SU-DHL-6 (cell line): ENCODE measurements around the gene PHAF1.

ENCODE experiments used
- H2AFZ ChIP-seq: fragments of 200-600 bp; sonication (generic); 2 replicates; pipeline ENCODE4 v1.6.1; 2014; ENCODE audit warnings: low read depth, mild to moderate bottlenecking, moderate library complexity, mixed read lengths, antibody characterized with exemption, low read length; ENCODE audit not compliant: severe bottlenecking
- H3F3A ChIP-seq: fragments of 200-600 bp; shearing (Covaris generic); 2 replicates; pipeline ENCODE4 v1.6.0; 2016; ENCODE audit warnings: antibody characterized with exemption, mild to moderate bottlenecking; ENCODE audit not compliant: insufficient read depth
- H3K27ac ChIP-seq: fragments of 200-600 bp; sonication (generic); 2 replicates; pipeline ENCODE4 v1.5.1; 2016; ENCODE audit warnings: low read depth, mild to moderate bottlenecking, low read length, moderate library complexity, mixed read lengths
- H3K27me3 ChIP-seq: fragments of 200-600 bp; sonication (generic), shearing (Covaris generic); 2 replicates; pipeline ENCODE4 v1.6.0; 2014; ENCODE audit warnings: mild to moderate bottlenecking, low read length
- H3K36me3 ChIP-seq: fragments of 200-600 bp; sonication (generic); 2 replicates; pipeline ENCODE4 v1.6.1; 2014; ENCODE audit warnings: mild to moderate bottlenecking, low read length, mixed read lengths
- H3K4me2 ChIP-seq: fragments of 300-600, 200-600 bp; shearing (Covaris generic), sonication (generic); 2 replicates; pipeline ENCODE4 v1.6.0; 2014; ENCODE audit warnings: low read length, low read depth, mild to moderate bottlenecking; ENCODE audit not compliant: poor library complexity, severe bottlenecking
- H3K4me3 ChIP-seq: fragments of 200-600 bp; sonication (generic); 2 replicates; pipeline ENCODE4 v1.5.1; 2014; ENCODE audit warnings: antibody characterized with exemption, low read length, mild to moderate bottlenecking, mixed read lengths; ENCODE audit not compliant: insufficient read depth, poor library complexity, severe bottlenecking
- H3K79me2 ChIP-seq: fragments of 200-600 bp; sonication (generic); 2 replicates; pipeline ENCODE4 v1.6.1; 2014; ENCODE audit warnings: mild to moderate bottlenecking, low read length, moderate library complexity; ENCODE audit not compliant: insufficient read depth
- H3K9ac ChIP-seq: fragments of 200-600 bp; sonication (generic); 2 replicates; pipeline ENCODE4 v1.7.0; 2014; ENCODE audit warnings: mild to moderate bottlenecking, low read length
- H3K9me2 ChIP-seq: fragments of 200-600 bp; sonication (generic); replicated peaks from 2 replicates; pipeline ENCODE4 v1.6.1; 2014; ENCODE audit warnings: low read length; ENCODE audit not compliant: insufficient read depth
- H3K9me3 ChIP-seq: fragments of 200-600 bp; sonication (generic); 2 replicates; pipeline ENCODE4 v1.6.1; 2014; ENCODE audit warnings: low read length, mixed read lengths; ENCODE audit not compliant: insufficient read depth
- H4K20me1 ChIP-seq: fragments of 200-600 bp; sonication (generic); 2 replicates; pipeline ENCODE4 v1.6.1; 2014; ENCODE audit warnings: low read depth, mild to moderate bottlenecking, antibody characterized with exemption, low read length, moderate library complexity, mixed read lengths
- EZH2phosphoT487 ChIP-seq: fragments of 200-600 bp; sonication (generic), shearing (Covaris generic); conservative IDR thresholded peaks from 2 replicates; pipeline ENCODE4 v1.6.1; 2018; ENCODE audit warnings: mild to moderate bottlenecking, antibody characterized with exemption, low read length, moderate library complexity, mixed read lengths
- TF ChIP-seq, protein P1 (sequence below): fragments of 200-600 bp; sonication (generic); IDR thresholded peaks from one replicate; pipeline ENCODE4 v1.5.1; 2017; ENCODE audit warnings: antibody characterized with exemption, mild to moderate bottlenecking, low read length, moderate library complexity; ENCODE audit not compliant: insufficient read depth, poor library complexity, severe bottlenecking

PHAF1 gene

DNA sequence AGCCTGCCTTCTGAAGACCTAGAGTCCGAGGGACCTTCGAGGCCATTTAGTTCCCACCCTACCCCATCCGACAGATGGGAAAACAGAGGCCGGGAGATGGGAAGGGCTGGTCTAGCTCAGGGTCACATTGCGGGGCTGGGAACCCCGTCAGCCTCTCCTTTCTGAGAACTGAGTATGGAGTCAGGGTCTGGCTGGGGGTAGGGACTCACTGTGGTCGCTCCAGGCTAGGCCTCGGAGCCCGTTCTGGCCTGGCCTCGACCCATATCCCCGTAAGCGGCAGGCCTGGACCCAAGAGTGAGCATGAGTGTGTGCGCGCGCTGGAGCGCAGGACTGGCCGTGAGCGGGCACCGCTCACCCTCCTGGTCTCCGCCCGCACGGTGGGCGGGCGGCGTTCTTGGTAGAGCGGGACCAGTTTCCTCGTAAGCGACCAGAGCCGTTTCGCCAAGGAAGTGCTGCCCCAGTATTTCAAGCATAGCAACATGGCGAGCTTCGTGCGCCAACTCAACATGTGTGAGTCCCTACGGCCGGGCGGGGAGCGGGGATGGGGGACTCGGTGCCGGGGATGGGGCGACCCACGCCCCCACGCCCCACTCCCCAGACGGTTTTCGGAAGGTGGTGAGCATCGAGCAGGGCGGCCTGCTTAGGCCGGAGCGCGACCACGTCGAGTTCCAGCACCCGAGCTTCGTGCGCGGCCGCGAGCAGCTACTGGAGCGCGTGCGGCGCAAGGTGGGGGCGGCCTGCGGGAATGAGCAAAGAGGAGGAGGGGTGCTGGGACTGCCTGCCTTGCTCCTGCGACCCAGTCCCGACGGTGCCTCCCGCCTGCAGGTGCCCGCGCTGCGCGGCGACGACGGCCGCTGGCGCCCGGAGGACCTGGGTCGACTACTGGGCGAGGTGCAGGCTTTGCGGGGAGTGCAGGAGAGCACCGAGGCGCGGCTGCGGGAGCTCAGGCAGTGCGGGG lies 55.7 kb downstream of the PHAF1 start:
- Histone ChIP-seq H3K27me3 (no peaks in the 10 kb centered on the region), H3K79me2 (no peaks in the 10 kb centered on the region), H3K36me3 (no peaks in the 10 kb centered on the region), H3K9ac (no peak overlapping the region), H3K9me3 (no peaks in the 10 kb centered on the region), H3K9me2 (no peaks in the 10 kb centered on the region), H3K27ac (no peak overlapping the region), H2AFZ (no peak overlapping the region), H3K4me3 (no peak overlapping the region), H3K4me2 (no peak overlapping the region), H3F3A (no peaks in the 10 kb centered on the region; the same call in 1 of the 2 replicates), H4K20me1 (no peaks in the 10 kb centered on the region)
- TF ChIP-seq EZH2phosphoT487: no peak
- TF ChIP-seq, protein P1, sequence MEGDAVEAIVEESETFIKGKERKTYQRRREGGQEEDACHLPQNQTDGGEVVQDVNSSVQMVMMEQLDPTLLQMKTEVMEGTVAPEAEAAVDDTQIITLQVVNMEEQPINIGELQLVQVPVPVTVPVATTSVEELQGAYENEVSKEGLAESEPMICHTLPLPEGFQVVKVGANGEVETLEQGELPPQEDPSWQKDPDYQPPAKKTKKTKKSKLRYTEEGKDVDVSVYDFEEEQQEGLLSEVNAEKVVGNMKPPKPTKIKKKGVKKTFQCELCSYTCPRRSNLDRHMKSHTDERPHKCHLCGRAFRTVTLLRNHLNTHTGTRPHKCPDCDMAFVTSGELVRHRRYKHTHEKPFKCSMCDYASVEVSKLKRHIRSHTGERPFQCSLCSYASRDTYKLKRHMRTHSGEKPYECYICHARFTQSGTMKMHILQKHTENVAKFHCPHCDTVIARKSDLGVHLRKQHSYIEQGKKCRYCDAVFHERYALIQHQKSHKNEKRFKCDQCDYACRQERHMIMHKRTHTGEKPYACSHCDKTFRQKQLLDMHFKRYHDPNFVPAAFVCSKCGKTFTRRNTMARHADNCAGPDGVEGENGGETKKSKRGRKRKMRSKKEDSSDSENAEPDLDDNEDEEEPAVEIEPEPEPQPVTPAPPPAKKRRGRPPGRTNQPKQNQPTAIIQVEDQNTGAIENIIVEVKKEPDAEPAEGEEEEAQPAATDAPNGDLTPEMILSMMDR: no peak

DNA sequence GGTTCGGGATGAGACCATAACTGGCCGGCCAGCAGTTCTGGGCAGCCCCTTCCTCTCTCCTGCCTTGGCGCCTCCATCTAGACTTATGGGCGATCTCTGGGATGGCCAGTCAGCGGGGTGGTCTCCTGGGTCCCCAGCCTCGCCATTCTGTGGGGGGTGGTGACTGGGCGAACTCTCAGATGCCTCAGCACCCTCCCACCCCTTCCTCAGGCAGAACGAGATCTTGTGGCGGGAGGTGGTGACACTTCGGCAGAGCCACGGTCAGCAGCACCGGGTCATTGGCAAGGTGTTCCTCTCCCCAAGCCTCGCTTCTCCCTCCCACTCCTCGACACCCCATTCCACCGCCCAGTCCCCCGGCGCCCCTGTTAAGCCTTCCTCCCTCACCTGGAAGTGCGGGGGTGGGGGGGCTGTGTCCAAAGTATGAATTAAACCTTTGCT lies 56.4 kb downstream of the PHAF1 start:
- no peaks in the 10 kb centered on the region for H3F3A ChIP-seq
- H3K9me3 ChIP-seq: no peaks in the 10 kb centered on the region
- H3K9ac ChIP-seq: no peak overlapping the region
- no peaks in the 10 kb centered on the region for H3K27me3 ChIP-seq
- no peak for TF ChIP-seq EZH2phosphoT487
- TF ChIP-seq, protein P1: no peak
- no peaks in the 10 kb centered on the region for H3K9me2 ChIP-seq
- H3K4me3 ChIP-seq: no peak overlapping the region
- H4K20me1 ChIP-seq: no peaks in the 10 kb centered on the region
- H3K27ac ChIP-seq: no peak overlapping the region
- no peaks in the 10 kb centered on the region for H3K36me3 ChIP-seq
- H3K4me2 ChIP-seq: no peak overlapping the region
- no peaks in the 10 kb centered on the region for H3K79me2 ChIP-seq
- H2AFZ ChIP-seq: no peak overlapping the region

DNA sequence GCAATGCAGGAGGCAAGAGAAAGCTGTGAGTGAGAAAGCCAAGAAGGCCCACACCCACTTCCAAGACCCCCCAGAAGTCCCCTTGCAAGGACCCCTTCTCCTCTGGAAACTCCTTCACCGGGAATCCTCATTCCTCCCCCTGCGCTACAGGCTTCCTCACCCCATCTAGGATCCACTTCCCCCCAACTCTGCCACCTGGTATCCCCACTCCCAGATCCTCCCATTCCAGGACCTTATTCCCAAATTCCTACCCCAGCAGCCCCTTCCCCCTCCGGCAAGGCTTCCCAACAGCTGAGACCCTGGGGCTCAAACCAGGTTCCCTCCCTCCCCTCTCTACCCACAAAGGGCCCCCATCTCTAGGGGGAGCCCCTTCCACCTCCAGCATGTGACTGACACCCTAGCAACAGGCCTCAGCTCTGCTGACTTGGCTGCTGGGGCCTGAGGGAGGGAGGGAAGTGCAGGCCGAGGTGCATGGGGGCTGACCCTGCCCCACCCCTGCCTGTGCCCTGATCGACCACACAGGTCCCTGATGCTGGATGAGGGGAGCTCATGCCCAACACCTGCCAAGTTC lies 56.9 kb downstream of the PHAF1 start:
- no peaks in the 10 kb centered on the region for H3F3A ChIP-seq
- no peaks in the 10 kb centered on the region for H3K79me2 ChIP-seq
- no peaks in the 10 kb centered on the region for H3K27me3 ChIP-seq
- no peaks in the 10 kb centered on the region for H4K20me1 ChIP-seq
- TF ChIP-seq, protein P1: no peak
- no peak for TF ChIP-seq EZH2phosphoT487
- H3K27ac ChIP-seq: no peak overlapping the region
- no peaks in the 10 kb centered on the region for H3K9me3 ChIP-seq
- H2AFZ ChIP-seq: no peak overlapping the region
- H3K9ac ChIP-seq: no peak overlapping the region
- no peaks in the 10 kb centered on the region for H3K36me3 ChIP-seq
- no peak overlapping the region for H3K4me3 ChIP-seq
- H3K4me2 ChIP-seq: no peak overlapping the region
- H3K9me2 ChIP-seq: no peaks in the 10 kb centered on the region
